Measurements from ENCODE around the gene RAB24.

DNA sequence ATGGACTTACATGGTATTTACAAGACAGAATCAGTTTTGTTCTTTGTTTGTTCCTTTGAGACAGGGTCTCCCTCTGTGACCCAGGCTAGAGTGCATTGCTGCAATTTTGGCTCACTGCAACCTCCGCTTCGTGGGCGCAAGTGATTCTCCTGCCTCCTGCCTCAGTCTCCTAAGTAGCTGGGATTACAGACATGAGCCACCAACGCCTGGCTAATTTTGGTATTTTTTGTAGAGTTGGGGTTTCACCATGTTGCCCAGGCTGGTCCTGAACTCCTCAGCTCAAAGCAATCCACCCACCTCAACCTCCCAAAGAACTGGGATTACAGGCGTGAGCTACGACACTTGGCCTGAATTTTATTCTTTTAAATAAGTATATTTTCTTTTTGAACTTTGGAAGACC is 27.6 kb downstream of the RAB24 start:
- TF ChIP-seq POLR2AphosphoS5 (IDR thresholded peaks at IDR 0.05) = no peak
- TF ChIP-seq, protein P1, sequence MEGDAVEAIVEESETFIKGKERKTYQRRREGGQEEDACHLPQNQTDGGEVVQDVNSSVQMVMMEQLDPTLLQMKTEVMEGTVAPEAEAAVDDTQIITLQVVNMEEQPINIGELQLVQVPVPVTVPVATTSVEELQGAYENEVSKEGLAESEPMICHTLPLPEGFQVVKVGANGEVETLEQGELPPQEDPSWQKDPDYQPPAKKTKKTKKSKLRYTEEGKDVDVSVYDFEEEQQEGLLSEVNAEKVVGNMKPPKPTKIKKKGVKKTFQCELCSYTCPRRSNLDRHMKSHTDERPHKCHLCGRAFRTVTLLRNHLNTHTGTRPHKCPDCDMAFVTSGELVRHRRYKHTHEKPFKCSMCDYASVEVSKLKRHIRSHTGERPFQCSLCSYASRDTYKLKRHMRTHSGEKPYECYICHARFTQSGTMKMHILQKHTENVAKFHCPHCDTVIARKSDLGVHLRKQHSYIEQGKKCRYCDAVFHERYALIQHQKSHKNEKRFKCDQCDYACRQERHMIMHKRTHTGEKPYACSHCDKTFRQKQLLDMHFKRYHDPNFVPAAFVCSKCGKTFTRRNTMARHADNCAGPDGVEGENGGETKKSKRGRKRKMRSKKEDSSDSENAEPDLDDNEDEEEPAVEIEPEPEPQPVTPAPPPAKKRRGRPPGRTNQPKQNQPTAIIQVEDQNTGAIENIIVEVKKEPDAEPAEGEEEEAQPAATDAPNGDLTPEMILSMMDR (IDR thresholded peaks at IDR 0.05) = no peak

Data from stomach (tissue), 4 donors.